Measurements from ENCODE around the gene PSKH1. TPM values are rescaled to one million over a fixed set of nuclear protein-coding genes. Genes with fewer than 3 reads are reported as not detected.

PSKH1 gene
- total RNA-seq, 2 experiments from 2014 or later = 21.3 to 21.5 TPM

DNA sequence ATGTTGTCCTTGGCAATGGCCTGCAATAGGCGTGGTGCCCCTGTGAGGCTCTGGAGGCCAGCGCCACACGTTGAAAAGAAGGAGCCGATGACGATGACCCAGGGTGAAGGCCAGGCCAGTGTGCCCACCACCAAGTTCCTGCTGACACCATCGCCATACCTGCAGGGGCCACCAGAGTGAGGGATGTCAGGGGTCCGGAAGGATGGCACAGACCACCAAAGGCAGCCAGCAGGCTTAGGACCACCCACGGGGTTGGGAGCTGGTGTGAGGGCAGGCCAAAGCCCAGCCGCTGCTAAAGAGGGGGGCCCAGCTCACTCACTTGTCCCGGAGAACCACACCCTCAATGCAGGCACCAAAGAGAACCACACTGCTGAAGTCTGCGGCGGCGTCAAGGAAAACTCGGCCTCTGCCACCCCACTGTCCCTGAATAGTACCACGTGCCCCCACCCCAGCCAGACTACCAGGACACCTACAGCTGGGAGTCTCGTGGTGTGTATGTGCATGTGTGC, 57.3 kb downstream of the PSKH1 start:
- peaks cover 10% of the 10 kb centered on the region for H3K36me3 Mint-ChIP-seq (ENCODE audit: low read depth)
- no peak for DNase-seq
- no peaks in the 10 kb centered on the region for H3K27me3 Mint-ChIP-seq
- H3K9me3 Mint-ChIP-seq = no peaks in the 10 kb centered on the region
- no peak overlapping the region for H3K4me3 Mint-ChIP-seq
- peaks cover 4% of the 10 kb centered on the region for H3K4me1 Mint-ChIP-seq
- POLR2A ChIA-PET = no interaction called here
- H3K27ac Mint-ChIP-seq = no peak overlapping the region
- CTCF ChIA-PET = interaction anchor here (1.4 to 1.5 kb wide), 2 partner anchors 9 to 11 kb away, joined by 6 to 7 read pairs; no protein-coding TSS in a partner anchor

DNA sequence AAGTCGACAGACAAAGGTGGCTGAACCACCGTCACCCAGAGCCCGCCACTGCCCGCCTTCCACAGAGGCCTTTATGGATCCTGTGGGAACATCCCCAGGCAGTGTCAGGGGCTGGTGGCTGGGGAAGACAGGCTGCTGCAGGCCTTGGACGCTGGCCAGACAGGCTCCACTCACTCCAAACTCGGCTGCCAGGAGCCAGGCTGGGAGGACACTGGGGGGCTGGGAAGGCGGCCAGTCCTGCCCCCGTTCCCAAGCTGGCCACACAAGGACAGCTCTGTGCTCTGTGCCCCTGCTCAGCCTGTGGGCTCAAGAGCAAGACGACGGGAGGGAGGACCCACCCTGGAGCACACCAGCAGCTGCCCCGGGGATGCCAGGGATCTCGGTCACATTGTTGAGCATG, 58.4 kb downstream of the PSKH1 start:
- Mint-ChIP-seq H3K27me3 (no peaks in the 10 kb centered on the region), H3K4me1 (peaks cover 4% of the 10 kb centered on the region), H3K36me3 (ENCODE audit: low read depth) (peaks cover 8% of the 10 kb centered on the region), H3K4me3 (no peak overlapping the region), H3K27ac (no peak overlapping the region), H3K9me3 (no peaks in the 10 kb centered on the region)
- ChIA-PET CTCF (interaction anchor here (0.5 to 1.5 kb wide), 2 partner anchors 10 to 458 kb away, joined by 5 to 6 read pairs; no protein-coding TSS in a partner anchor), POLR2A (no interaction called here)
- no peak for DNase-seq

DNA sequence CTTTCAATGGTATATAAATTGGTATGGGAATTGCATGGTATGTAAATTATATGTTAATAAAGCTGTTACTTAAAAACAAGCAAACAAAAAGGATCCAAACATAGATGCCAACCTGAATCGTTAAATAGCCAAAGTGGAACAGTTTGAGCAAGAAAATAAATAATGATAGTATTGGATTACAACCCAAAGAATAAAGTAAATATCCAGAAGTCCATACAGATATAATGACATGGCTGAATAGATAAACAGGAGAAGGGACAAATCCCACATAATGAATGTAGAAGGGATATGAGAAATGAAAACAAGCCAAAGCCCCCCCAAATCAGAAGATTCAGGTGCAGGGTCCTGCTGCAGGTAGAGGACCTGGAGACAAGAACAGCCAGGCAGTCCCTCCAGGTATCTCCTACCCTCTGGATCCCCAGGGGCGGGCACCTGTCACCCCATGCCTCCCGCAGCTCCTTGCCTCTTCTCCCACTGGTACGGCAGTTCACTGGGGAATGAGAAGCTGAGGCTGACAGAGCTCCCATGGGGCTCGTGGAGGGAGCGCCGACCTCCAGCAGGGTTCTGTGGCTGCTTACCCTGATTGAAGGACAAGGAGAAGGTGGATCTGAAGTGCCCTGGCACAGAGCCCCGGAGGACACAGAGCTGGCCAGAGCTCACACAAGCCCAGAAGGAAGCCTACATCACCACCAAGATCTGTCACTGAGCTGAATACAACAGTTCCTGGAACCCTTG, 60.8 kb downstream of the PSKH1 start:
- ChIA-PET POLR2A (no interaction called here), CTCF (interaction anchor here (0.5 to 1.7 kb wide), 6 partner anchors 9 to 141 kb away, joined by 3 to 6 read pairs (median 4); no protein-coding TSS in a partner anchor)
- Mint-ChIP-seq H3K36me3 (ENCODE audit: low read depth) (peaks cover 5% of the 10 kb centered on the region), H3K4me1 (peaks cover 4% of the 10 kb centered on the region), H3K27ac (no peak overlapping the region), H3K27me3 (no peaks in the 10 kb centered on the region), H3K9me3 (no peaks in the 10 kb centered on the region), H3K4me3 (no peak overlapping the region)
- no peak for DNase-seq

DNA sequence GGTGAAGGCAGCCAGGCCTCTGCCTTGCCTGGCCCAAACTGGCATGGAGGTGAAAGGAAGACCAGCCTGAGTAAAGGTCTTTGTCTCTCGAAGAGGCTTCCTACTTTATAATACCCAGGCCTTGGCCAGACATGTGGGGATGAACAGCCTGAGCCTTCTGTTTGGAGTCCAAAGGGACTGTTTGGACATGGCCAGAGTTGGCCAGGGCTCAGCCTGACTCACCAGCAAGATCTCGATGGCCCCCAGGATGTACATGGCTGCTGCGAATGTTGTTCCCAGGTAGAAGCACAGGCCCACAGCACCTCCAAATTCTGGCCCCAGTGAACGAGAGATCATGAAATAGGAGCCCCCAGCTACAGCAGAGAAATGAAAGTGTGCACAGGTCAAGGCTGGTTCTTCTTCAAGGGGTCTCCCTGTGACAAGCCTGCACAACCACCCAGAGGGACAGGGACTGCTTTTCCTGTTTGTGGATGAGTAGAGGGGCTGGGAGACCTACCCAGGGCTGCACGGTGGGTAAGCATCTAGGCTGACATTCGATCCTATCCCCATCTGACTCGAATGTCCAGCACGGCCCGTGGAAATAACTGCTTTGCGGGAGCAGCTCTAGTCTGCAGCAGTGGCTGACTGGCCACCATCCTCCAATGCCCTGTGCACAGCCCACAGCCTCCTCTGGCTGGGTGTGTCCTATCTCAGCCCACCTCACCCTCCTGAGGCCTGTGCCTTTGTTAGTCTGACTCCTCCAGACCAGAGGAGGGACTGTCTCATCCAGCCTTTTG, 61.6 kb downstream of the PSKH1 start:
- POLR2A ChIA-PET = no interaction called here
- Mint-ChIP-seq H3K36me3 (ENCODE audit: low read depth) (peaks cover 5% of the 10 kb centered on the region), H3K27ac (no peak overlapping the region), H3K4me3 (no peak overlapping the region), H3K9me3 (no peaks in the 10 kb centered on the region), H3K27me3 (no peaks in the 10 kb centered on the region), H3K4me1 (peaks cover 4% of the 10 kb centered on the region)
- CTCF ChIA-PET = interaction anchor here (0.5 to 1.7 kb wide), 6 partner anchors 8 to 140 kb away, joined by 3 to 5 read pairs (median 3); partner anchors contain the start of gene NRN1L
- DNase-seq = no peak

DNA sequence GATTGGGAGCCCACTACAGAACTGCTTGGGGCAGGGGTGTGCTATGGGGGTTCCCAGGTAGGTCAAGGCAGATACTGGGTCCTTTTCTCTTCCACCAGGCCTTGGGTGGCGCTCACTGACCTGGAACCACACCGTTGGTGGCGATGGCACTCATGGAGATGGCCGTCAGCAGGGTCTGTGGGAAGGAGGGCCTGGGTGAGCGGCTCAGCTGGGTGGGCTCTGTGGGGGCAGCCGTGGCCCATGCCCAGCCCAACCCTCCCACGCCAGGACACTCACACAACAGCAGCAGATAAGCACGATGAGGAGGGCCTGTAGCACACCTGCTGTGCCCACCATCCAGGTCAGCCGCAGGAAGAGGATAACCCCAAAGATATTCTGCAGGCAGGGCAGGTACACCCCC, 64.6 kb downstream of the PSKH1 start:
- ChIA-PET POLR2A (no interaction called here), CTCF (interaction anchor here (0.6 kb wide), 1 partner anchor 11 kb away, joined by 3 read pairs; no protein-coding TSS in a partner anchor)
- no peaks in the 10 kb centered on the region for H3K9me3 Mint-ChIP-seq

DNA sequence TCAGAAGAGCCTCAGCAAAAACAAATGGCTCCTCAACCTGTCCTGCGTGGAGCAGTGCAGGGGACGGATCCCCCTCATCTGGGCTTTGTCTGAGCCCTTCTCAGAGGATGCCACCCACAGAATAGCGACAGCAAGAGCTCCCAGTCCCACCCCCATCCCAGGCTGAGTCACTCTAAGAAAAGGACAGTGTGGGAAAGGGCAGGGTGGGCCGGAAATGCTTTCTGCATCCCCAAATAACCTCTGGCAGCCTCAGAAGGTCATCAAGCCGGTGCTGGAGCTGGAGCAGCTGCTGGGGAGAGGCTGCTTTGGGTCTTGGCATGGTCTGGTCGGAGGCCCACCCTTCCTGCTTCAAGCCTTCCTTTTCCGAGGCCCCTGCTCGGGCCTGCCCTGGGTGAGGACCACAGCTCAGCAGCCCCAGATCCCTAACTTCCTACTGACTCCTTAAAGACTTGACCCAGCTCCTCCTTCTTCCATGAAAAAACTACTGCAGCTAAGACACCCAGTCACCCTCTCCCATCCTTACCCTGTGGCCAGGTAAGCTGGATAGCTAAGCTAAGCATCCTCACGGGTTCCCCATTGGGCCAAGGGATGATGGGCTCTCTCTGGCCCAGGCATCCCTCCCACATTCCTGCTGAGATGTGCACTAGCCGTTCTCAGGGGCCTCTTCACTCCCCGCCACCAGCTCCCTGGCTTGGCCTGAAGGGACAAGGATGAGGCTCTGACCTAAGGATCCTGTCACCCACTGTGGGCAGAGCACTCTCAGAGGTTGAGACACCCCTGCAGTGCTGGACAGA, 66.7 kb downstream of the PSKH1 start:
- no peaks in the 10 kb centered on the region for H3K4me1 Mint-ChIP-seq
- H3K4me3 Mint-ChIP-seq = no peak overlapping the region
- H3K27me3 Mint-ChIP-seq = no peaks in the 10 kb centered on the region
- H3K27ac Mint-ChIP-seq = no peak overlapping the region
- peaks cover 11% of the 10 kb centered on the region for H3K36me3 Mint-ChIP-seq (ENCODE audit: low read depth)
- DNase-seq = no peak
- ChIA-PET CTCF (interaction anchor here (0.7 to 1.8 kb wide), 5 partner anchors 18 to 291 kb away, joined by 3 to 8 read pairs (median 3); no protein-coding TSS in a partner anchor), POLR2A (interaction anchor here (0.6 kb wide), 1 partner anchor 94 kb away, joined by 4 read pairs; no protein-coding TSS in a partner anchor)
- no peaks in the 10 kb centered on the region for H3K9me3 Mint-ChIP-seq

More for the DNA sequence above, 64.6 kb downstream of the PSKH1 start:
- Mint-ChIP-seq H3K27me3 (no peaks in the 10 kb centered on the region), H3K4me1 (no peaks in the 10 kb centered on the region), H3K4me3 (no peak overlapping the region), H3K36me3 (ENCODE audit: low read depth) (peaks cover 13% of the 10 kb centered on the region), H3K27ac (no peak overlapping the region)
- DNase-seq = no peak

DNA sequence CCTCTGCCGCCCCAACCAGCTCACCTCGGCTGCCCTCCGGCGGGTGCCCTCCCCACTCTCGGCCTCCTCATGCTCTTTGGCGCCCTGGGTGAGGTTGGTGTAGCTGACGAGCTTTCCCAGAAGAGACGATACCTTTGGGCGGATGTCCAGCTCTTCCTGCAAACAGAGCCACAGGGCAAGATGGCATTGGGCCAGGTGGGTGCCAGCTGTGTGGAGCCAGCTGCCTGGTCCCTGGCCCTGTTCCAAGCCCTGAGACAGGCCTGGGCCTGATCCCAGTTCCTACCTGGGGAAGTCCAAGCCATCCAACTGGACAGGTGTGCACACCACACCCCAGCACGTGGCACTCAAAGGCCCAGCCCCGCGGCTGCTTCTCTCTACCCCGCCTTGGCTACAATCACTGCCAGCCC, 68.5 kb downstream of the PSKH1 start:
- DNase-seq = no peak
- Mint-ChIP-seq H3K27ac (no peak overlapping the region), H3K27me3 (no peaks in the 10 kb centered on the region), H3K36me3 (ENCODE audit: low read depth) (peaks cover 11% of the 10 kb centered on the region), H3K9me3 (no peaks in the 10 kb centered on the region), H3K4me1 (peaks cover 9% of the 10 kb centered on the region), H3K4me3 (no peak overlapping the region)
- CTCF ChIA-PET = interaction anchor here (0.6 kb wide), 1 partner anchor 122 kb away, joined by 3 read pairs; no protein-coding TSS in a partner anchor
- POLR2A ChIA-PET = no interaction called here

DNA sequence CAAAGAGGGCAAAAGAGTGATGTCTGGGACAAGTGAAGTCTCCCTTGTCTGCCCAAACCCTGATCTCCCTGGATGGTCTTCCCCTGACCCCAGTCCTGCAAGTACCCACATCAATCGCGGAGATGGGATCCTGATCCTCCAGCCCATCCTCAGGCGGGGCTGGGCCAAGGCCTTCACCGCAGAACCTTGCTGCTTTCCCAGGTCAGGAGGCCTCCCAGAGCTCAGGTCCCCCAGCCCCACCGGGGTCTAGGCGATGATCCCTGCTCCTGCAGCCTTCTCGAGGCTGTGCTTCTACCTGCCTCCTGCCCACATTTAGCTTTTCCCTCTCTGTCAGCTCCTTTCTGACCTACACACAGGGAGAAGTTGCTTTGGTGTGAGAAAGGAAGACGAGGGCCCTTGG, 69.1 kb downstream of the PSKH1 start:
- Mint-ChIP-seq H3K27me3 (no peaks in the 10 kb centered on the region), H3K36me3 (ENCODE audit: low read depth) (peaks cover 11% of the 10 kb centered on the region), H3K4me1 (peaks cover 15% of the 10 kb centered on the region), H3K4me3 (no peak overlapping the region), H3K9me3 (no peaks in the 10 kb centered on the region), H3K27ac (no peak overlapping the region)
- CTCF ChIA-PET = interaction anchor here (1.0 to 1.1 kb wide), 2 partner anchors 8 to 22 kb away, joined by 4 to 5 read pairs; no protein-coding TSS in a partner anchor
- DNase-seq = no peak
- POLR2A ChIA-PET = no interaction called here

DNA sequence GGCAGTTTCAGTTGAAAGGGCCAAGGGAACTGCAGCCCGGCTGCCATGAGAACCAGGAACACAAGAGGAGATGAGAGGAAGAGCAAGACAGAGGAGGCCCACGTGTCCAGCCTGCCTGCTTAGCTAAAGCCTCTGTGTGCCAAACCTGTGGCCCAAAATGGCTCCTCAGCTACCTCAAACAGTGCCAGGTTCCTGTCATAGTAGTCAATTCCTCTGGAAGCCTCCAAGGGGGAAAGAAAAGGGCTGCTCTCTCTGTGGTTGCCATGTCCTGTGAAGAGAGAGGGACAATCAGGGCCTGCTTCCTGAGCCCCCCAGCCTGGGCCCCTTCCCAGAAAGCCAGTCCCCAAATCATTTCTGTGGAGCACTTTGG, 70.2 kb downstream of the PSKH1 start:
- Mint-ChIP-seq H3K27ac (no peak overlapping the region), H3K9me3 (no peaks in the 10 kb centered on the region), H3K4me3 (no peak overlapping the region), H3K4me1 (peaks cover 20% of the 10 kb centered on the region), H3K27me3 (no peaks in the 10 kb centered on the region), H3K36me3 (ENCODE audit: low read depth) (peaks cover 11% of the 10 kb centered on the region)
- no peak for DNase-seq
- CTCF ChIA-PET = interaction anchor here (1.0 to 1.1 kb wide), 2 partner anchors 9 to 21 kb away, joined by 4 to 5 read pairs; no protein-coding TSS in a partner anchor
- POLR2A ChIA-PET = no interaction called here

DNA sequence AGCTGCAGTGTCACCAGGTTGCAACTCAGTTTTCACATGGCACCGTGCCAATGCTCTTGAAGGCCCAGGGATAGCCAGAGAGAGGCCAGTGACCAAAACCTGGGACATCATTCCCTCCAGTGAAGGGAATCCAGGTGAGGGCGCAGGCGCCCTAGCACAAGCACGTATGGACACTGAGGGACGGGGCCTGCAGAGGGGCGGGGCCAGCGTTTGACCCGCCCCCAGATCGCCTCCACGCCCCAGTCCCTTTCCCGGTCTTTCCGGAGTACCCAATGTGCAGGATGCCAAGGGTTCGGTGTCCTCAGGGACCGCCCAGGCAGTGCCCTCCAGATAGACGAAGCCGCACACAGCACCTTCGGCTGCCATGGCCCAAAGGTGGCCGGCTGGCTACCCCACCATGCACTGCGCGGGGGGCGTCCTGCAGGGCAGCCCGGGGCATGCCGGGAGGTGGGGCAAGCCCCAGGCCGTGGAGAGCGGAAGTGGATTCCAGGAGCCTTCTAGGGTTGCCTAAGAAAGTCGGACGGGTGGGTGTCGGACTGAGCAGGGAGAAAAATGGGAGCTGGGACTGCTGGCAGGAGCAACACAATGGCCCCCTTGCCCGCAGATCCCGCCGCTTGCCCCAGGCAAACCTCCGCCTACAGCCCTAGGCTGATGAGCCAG, 70.7 kb downstream of the PSKH1 start:
- ChIA-PET POLR2A (no interaction called here), CTCF (interaction anchor here (0.8 to 2.9 kb wide), 2 partner anchors 18 to 22 kb away, joined by 3 to 9 read pairs; no protein-coding TSS in a partner anchor)
- DNase-seq = no peak
- H3K9me3 Mint-ChIP-seq = no peaks in the 10 kb centered on the region
- H3K27me3 Mint-ChIP-seq = no peaks in the 10 kb centered on the region
- H3K36me3 Mint-ChIP-seq (ENCODE audit: low read depth) = peaks cover 11% of the 10 kb centered on the region
- H3K27ac Mint-ChIP-seq = no peak overlapping the region
- no peak overlapping the region for H3K4me3 Mint-ChIP-seq
- peaks cover 20% of the 10 kb centered on the region for H3K4me1 Mint-ChIP-seq

DNA sequence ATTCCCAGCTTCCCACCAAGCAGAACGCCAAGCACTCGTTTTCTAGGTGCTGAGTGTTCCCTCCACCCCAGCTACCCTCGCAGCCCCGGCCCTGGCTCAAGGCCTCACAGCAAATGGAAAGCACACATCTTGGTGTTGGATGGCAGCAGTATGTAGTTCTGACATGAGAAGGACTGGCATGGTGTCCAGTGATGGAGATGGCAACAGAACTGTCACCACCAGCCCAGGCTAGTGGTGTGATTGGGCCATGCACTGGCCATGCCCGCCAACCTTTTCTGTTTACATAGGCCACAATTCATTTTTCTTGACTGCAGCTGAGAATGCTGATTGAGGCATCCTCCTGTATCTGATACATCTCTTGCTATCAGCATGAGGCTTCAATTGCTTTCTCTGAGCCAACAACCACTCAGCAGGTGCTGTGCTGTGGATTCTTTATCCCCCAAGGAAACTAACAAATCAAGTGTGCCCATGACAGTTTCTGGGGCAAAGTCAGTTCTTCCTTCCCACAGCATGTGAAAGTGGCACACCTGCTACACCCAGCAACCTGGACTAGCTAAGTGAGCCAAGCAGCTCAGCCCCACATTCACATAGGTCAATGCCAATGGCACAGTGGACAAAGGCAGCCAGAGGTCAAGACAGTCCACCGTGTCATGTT, 71.5 kb downstream of the PSKH1 start:
- H3K27ac Mint-ChIP-seq = no peak overlapping the region
- POLR2A ChIA-PET = no interaction called here
- H3K9me3 Mint-ChIP-seq = no peaks in the 10 kb centered on the region
- no peak overlapping the region for H3K4me3 Mint-ChIP-seq
- DNase-seq = no peak
- CTCF ChIA-PET = interaction anchor here (0.8 to 2.9 kb wide), 3 partner anchors 17 to 76 kb away, joined by 3 to 9 read pairs (median 5); no protein-coding TSS in a partner anchor
- no peaks in the 10 kb centered on the region for H3K27me3 Mint-ChIP-seq
- H3K4me1 Mint-ChIP-seq = peaks cover 24% of the 10 kb centered on the region
- peaks cover 11% of the 10 kb centered on the region for H3K36me3 Mint-ChIP-seq (ENCODE audit: low read depth)

All from activated CD4-positive, alpha-beta T cell treated with anti-CD3 and anti-CD28 coated beads, Interleukin-2, amount 10 ng/mL, durations not matched to agents 7 days and 5 days (primary cell).